Measurements from ENCODE around the gene TNFAIP8.

Gene TNFAIP8

DNA sequence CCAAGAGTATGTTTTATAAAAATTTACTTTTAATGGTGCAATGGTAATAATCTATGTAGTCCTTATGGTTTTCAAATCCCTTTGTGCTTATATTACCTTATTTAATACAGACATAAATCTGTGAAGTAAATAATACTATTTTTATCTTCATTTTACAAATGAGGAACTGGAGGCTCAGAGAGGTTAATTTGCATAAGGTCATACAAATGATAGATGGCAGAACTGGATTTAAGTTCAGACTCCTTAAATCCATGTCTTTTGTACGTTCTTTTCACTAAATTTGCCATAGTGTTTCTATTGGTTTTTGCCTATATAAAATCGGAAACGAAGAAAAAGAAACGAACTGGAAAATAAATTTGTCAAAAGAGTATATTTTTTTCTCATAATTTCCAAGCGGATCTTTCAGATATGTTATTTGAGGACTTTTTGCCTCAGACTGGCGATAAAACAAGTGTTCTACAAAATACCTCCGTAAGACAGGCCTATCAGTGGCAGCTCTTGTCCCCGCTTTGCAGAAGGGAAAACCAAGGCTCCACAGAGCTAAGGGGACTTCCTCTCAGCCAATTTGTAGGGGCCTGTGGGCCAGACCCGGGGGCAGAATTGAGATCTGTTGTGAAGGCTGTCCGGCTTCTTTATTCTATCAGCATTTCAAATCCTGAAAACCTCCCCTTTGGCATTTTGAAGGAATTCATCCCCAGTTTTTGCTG lies 1.1 kb upstream of the TNFAIP8 start:
- H4K20me1 ChIP-seq, result peaks cover 0 to 54% (median 34%) of the 10 kb centered on the region in 11 experiments; a peak in 19 of 22 replicates
- H3K27me3 ChIP-seq, result peaks cover 0 to 43% (median 35%) of the 10 kb centered on the region in 11 experiments; a peak in 19 of 22 replicates
- TF ChIP-seq Cebpa-rat (IDR thresholded peaks at IDR 0.05), result no peak
- peak overlapping the region in 9 of 11 experiments; percentile 73 to 82 (median 79); a peak in 13 of 22 replicates for H3K9ac ChIP-seq
- H3K4me2 ChIP-seq, result peak overlapping the region; percentile 64 to 91 (median 76)
- peaks cover 0 to 9% (median 0%) of the 10 kb centered on the region in 11 experiments; a peak in 4 of 22 replicates for H3K9me3 ChIP-seq (replicated peaks in 1 of 11)
- peaks cover 47 to 61% (median 54%) of the 10 kb centered on the region in 10 experiments for H3K4me1 ChIP-seq
- H3K27ac ChIP-seq, result peak overlapping the region in 8 of 11 experiments; percentile 28 to 85 (median 74); a peak in 10 of 22 replicates
- peaks cover 0 to 7% (median 0%) of the 10 kb centered on the region in 11 experiments; a peak in 2 of 22 replicates for H3K36me3 ChIP-seq
- peak overlapping the region in 9 of 10 experiments; percentile 63 to 83 (median 66); a peak in 16 of 20 replicates for H3K4me3 ChIP-seq

DNA sequence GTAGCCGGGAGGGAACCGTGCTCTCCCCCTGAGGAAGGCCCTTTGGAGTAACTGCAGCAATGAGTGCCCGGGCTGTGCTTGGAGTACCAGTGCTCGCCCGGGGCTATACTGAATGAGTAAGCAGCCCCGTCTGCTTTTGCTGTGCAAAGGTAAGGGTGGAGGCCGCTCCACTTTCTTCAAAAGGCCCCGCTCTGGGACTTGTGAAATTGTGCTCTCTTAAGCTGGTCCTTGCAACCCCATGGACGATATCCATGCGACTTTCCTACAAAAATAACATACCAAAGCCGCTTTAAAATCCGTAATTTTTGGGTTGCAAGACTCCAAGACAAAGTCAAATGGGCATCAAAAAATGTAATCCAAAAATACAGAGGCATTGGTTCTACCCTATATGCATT lies 578 bp upstream of the TNFAIP8 start:
- peak overlapping the region; percentile 56 to 83 (median 66) for H3K4me3 ChIP-seq
- H4K20me1 ChIP-seq, result peaks cover 0 to 59% (median 40%) of the 10 kb centered on the region in 11 experiments; a peak in 19 of 22 replicates
- H3K27ac ChIP-seq, result peak overlapping the region; percentile 69 to 85 (median 74); a peak in 20 of 22 replicates
- H3K36me3 ChIP-seq, result peaks cover 0 to 12% (median under 1%) of the 10 kb centered on the region in 11 experiments; a peak in 4 of 22 replicates
- peaks cover 47 to 66% (median 54%) of the 10 kb centered on the region in 10 experiments for H3K4me1 ChIP-seq
- H3K4me2 ChIP-seq, result peak overlapping the region; percentile 64 to 91 (median 76)
- peaks cover 0 to 43% (median 35%) of the 10 kb centered on the region in 11 experiments; a peak in 19 of 22 replicates for H3K27me3 ChIP-seq
- TF ChIP-seq Cebpa-rat (IDR thresholded peaks at IDR 0.05), result no peak
- H3K9ac ChIP-seq, result peak overlapping the region; percentile 73 to 82 (median 79)
- H3K9me3 ChIP-seq (replicated peaks in 1 of 11), result peaks cover 0 to 9% (median 0%) of the 10 kb centered on the region in 11 experiments; a peak in 4 of 22 replicates

DNA sequence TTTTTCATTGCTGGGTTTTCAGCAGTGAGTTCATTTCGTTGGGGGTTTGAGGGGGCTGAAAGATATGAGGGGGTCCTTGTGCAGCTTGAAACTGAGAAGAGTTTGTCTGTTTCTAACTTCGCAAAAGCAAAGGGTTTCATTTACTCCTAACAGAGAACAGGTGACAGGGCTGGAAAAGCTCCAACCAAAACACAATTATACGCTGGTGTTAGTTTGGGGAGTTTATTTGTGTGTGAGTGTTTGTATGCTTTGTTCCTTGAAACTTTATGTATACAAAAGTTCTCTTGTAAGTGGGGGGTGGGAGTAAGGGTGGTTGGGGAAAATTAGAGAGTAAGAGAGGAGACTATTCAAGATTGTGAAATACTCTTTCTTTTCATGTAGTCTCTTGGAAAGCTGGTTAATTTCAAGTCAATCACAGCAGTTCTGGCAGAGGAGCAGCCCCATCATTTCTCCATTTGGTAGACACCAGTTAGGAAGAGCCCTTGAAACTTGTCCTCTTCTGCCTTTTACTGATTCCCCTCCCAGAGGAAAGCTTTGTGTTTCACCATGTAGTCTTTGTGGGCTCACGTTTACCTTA lies 881 bp downstream of the TNFAIP8 start:
- peak in 1 of 11 experiments; percentile 20; a peak in 2 of 22 replicates for TF ChIP-seq Cebpa-rat (IDR thresholded peaks at IDR 0.05)
- Histone ChIP-seq H3K36me3 (peaks cover 0 to 25% (median 10%) of the 10 kb centered on the region in 11 experiments; a peak in 13 of 22 replicates), H3K4me3 (peak overlapping the region; percentile 56 to 83 (median 66)), H3K4me1 (peaks cover 50 to 81% (median 61%) of the 10 kb centered on the region in 10 experiments), H3K9me3 (replicated peaks in 1 of 11) (peaks cover 0 to 9% (median 0%) of the 10 kb centered on the region in 11 experiments; a peak in 5 of 22 replicates), H3K27me3 (peaks cover 0 to 43% (median 35%) of the 10 kb centered on the region in 11 experiments; a peak in 19 of 22 replicates), H3K27ac (peak overlapping the region; percentile 69 to 85 (median 74)), H4K20me1 (peaks cover 2 to 72% (median 47%) of the 10 kb centered on the region in 11 experiments; a peak in 21 of 22 replicates), H3K9ac (peak overlapping the region; percentile 73 to 82 (median 79)), H3K4me2 (peak overlapping the region; percentile 64 to 91 (median 76))

DNA sequence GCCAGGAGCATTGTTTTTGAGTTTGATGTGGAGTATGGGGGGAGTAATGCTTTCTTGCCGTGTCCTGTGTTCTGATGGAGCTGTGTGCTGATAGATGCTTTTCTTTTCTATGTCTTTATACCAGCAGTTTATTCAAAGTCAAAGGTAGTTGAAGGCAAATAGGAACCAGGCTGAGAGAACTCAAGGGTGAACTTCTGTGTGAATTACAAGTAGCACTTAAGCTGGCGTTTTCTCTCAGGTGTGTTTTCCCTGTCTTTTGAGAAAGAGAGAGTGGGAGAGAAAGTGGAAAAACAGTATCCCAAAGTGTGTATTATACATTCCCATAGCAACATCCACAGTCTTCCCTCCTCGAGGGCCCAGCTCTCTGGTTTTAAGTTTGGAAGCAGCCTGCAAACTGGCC lies 1.5 kb downstream of the TNFAIP8 start:
- Histone ChIP-seq H3K36me3 (peaks cover 0 to 31% (median 10%) of the 10 kb centered on the region in 11 experiments; a peak in 13 of 22 replicates), H3K9me3 (replicated peaks in 1 of 11) (peaks cover 0 to 9% (median 0%) of the 10 kb centered on the region in 11 experiments; a peak in 5 of 22 replicates), H3K4me3 (peak overlapping the region; percentile 56 to 83 (median 66); a peak in 19 of 20 replicates), H3K4me2 (peak overlapping the region; percentile 64 to 91 (median 76)), H3K27ac (peak overlapping the region; percentile 69 to 85 (median 74); a peak in 20 of 22 replicates), H3K27me3 (peaks cover 0 to 43% (median 35%) of the 10 kb centered on the region in 11 experiments; a peak in 19 of 22 replicates), H3K9ac (peak overlapping the region; percentile 73 to 82 (median 79); a peak in 19 of 22 replicates), H4K20me1 (peaks cover 5 to 77% (median 47%) of the 10 kb centered on the region in 11 experiments; a peak in 21 of 22 replicates), H3K4me1 (peaks cover 50 to 87% (median 61%) of the 10 kb centered on the region in 10 experiments)
- no peak for TF ChIP-seq Cebpa-rat (IDR thresholded peaks at IDR 0.05)

DNA sequence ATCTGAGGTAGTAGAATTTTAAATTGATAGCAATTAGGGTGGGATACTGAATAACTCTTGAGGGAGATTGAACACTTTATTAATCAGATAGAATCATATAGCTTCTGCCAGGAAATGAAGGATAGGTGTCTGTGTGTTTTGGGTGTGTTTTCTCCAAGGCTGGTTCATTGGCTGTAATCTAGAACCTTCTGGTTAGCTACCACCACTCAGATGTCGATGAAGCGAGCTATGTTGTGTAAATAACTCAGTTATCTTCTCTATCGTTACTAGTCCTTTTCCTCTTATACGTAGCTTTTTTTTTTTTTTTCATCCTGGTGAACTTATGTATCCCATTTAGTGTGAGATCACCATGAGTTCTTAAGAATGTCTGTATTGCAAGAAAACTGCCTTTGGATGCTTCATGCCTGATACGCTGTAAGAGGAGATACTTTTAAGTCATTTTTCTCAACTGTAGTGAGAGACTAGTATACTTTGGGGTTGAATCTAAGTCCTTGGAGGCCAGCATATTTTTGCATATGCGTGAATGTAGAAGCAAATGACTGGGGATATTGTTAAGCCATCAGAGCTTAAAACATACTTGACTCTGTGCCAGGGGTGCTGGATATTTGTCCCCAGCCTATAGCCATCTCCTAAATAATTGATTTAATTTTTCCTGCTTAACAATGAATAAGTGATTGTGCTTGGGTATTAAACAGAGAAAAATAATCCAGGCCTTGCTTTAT lies 2.1 kb downstream of the TNFAIP8 start:
- Histone ChIP-seq H3K27me3 (peaks cover 0 to 43% (median 35%) of the 10 kb centered on the region in 11 experiments; a peak in 19 of 22 replicates), H4K20me1 (peaks cover 5 to 83% (median 47%) of the 10 kb centered on the region in 11 experiments; a peak in 21 of 22 replicates), H3K9ac (peak overlapping the region in 6 of 11 experiments; percentile 79 to 82 (median 80); a peak in 9 of 22 replicates), H3K4me3 (peak overlapping the region in 8 of 10 experiments; percentile 63 to 83 (median 70); a peak in 15 of 20 replicates), H3K27ac (peak overlapping the region in 3 of 11 experiments; percentile 77 to 85 (median 85); a peak in 2 of 22 replicates), H3K4me2 (peak overlapping the region; percentile 64 to 91 (median 76)), H3K9me3 (replicated peaks in 1 of 11) (peaks cover 0 to 12% (median 0%) of the 10 kb centered on the region in 11 experiments; a peak in 8 of 22 replicates), H3K4me1 (peaks cover 50 to 89% (median 61%) of the 10 kb centered on the region in 10 experiments), H3K36me3 (peaks cover 3 to 38% (median 15%) of the 10 kb centered on the region in 11 experiments; a peak in 18 of 22 replicates)
- no peak for TF ChIP-seq Cebpa-rat (IDR thresholded peaks at IDR 0.05)

DNA sequence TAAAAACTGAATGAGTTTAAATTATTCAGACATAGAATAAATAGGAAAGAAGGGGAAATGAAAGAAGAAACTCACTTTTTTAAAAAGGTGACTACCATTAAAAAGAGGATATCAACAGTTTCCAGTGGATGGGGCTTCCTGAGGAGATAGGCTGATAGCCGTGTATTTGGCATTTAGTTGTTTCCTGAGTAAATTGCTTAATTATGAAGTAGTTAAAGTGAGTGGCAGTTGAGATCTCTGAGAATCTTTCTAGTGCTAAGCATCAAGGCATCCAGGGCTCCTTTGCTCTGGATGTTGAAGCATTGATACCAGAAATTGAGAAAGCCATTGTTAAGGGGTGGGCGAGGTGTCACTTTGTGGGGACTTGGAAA lies 2.7 kb downstream of the TNFAIP8 start:
- H3K4me2 ChIP-seq, result peak overlapping the region; percentile 64 to 91 (median 76); a peak in 20 of 22 replicates
- H3K27me3 ChIP-seq, result peaks cover 0 to 40% (median 35%) of the 10 kb centered on the region in 11 experiments; a peak in 19 of 22 replicates
- no peak overlapping the region; a peak in 1 of 22 replicates for H3K27ac ChIP-seq
- peaks cover 50 to 89% (median 58%) of the 10 kb centered on the region in 10 experiments for H3K4me1 ChIP-seq
- H4K20me1 ChIP-seq, result peaks cover 5 to 83% (median 47%) of the 10 kb centered on the region in 11 experiments; a peak in 21 of 22 replicates
- H3K4me3 ChIP-seq, result peak overlapping the region in 4 of 10 experiments; percentile 75 to 83 (median 76); a peak in 7 of 20 replicates
- TF ChIP-seq Cebpa-rat (IDR thresholded peaks at IDR 0.05), result no peak
- H3K9me3 ChIP-seq (replicated peaks in 1 of 11), result peaks cover 0 to 18% (median 5%) of the 10 kb centered on the region in 11 experiments; a peak in 12 of 22 replicates
- peak overlapping the region in 3 of 11 experiments; percentile 79 to 81 (median 80); a peak in 3 of 22 replicates for H3K9ac ChIP-seq
- peaks cover 8 to 43% (median 21%) of the 10 kb centered on the region in 11 experiments; a peak in 20 of 22 replicates for H3K36me3 ChIP-seq

DNA sequence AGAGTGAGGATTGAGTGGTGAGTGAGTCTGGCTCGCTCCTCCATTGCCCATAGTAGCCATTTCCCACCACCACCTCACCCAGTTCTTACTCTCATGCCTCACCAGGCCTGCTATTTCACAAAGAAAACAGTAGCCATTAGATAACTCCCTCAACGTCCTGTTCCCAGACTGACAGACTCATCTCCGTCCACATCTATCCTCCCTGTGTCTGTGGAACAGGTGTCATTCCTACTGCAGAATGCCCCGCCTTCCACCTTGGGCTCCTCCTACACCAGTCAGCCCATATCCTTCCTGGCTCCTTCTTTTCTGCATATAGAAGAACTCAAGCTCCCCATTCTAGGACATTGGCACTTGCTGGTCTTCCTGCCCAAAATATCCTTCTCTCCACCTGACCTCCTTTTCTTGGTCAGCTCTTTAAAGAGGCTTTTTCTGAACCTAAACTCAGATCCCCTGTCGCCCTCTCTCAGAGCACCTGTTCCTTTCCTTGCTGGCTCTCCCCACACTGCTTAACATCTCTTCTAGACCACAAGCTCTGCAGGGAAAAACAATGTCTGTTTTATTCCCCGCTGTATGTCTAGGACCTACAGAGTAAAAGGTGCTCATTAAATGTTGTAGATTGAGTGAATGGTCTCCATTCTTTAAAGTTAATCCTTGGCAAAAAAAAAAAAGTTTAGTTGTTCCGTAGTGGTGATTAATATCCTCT lies 3.2 kb downstream of the TNFAIP8 start:
- Histone ChIP-seq H3K9me3 (replicated peaks in 1 of 11) (peaks cover 0 to 23% (median 9%) of the 10 kb centered on the region in 11 experiments; a peak in 13 of 22 replicates), H3K4me3 (peak overlapping the region in 4 of 10 experiments; percentile 75 to 83 (median 76); a peak in 7 of 20 replicates), H3K4me1 (peaks cover 45 to 89% (median 53%) of the 10 kb centered on the region in 10 experiments), H3K27ac (no peak overlapping the region; a peak in 1 of 22 replicates), H4K20me1 (peaks cover 5 to 83% (median 44%) of the 10 kb centered on the region in 11 experiments; a peak in 21 of 22 replicates), H3K4me2 (peak overlapping the region; percentile 64 to 91 (median 76); a peak in 20 of 22 replicates), H3K9ac (peak overlapping the region in 3 of 11 experiments; percentile 79 to 81 (median 80); a peak in 2 of 22 replicates), H3K36me3 (peaks cover 13 to 48% (median 26%) of the 10 kb centered on the region in 11 experiments; a peak in 20 of 22 replicates), H3K27me3 (peaks cover 0 to 35% (median 30%) of the 10 kb centered on the region in 11 experiments; a peak in 19 of 22 replicates)
- TF ChIP-seq Cebpa-rat (IDR thresholded peaks at IDR 0.05), result no peak
